ENCODE results near the gene YPEL1. TPM values are rescaled to one million over a fixed set of nuclear protein-coding genes. Genes with fewer than 3 reads are reported as not detected.

The YPEL1 gene
- total RNA-seq, 4 donors from 2014 or later = 2.3 to 13.7 (median 7.6) TPM

GRCh38 chr22:21713428-21714058 is 22.1 kb downstream of the YPEL1 start:
- Histone ChIP-seq H3K4me3 (no peak overlapping the region), H3K27ac (no peak overlapping the region), H3K4me1 (no peaks in the 10 kb centered on the region), H3K9me3 (no peaks in the 10 kb centered on the region), H3K27me3 (no peaks in the 10 kb centered on the region), H3K36me3 (no peaks in the 10 kb centered on the region)
- intact Hi-C loops (cut with DNase I; ENCODE audit: low total_unique reads) = loop anchor here (5.0 kb wide), 1 partner anchor 239 kb away; the partner anchor contains the start of gene PPM1F
- DNase-seq = no peak
- TF ChIP-seq CTCF (IDR thresholded peaks at IDR 0.05) (no peak), POLR2A (IDR thresholded peaks at IDR 0.05) (no peak)

GRCh38 chr22:21712751-21713427 is 22.7 kb downstream of the YPEL1 start:
- H3K36me3 ChIP-seq = no peaks in the 10 kb centered on the region
- no peaks in the 10 kb centered on the region for H3K27me3 ChIP-seq
- no peak overlapping the region for H3K27ac ChIP-seq
- intact Hi-C loops (cut with DNase I; ENCODE audit: low total_unique reads) = loop anchor here (5.0 kb wide), 1 partner anchor 239 kb away; the partner anchor contains the start of gene PPM1F
- TF ChIP-seq CTCF (IDR thresholded peaks at IDR 0.05) = peak; percentile 69 to 79 (median 74)
- TF ChIP-seq POLR2A (IDR thresholded peaks at IDR 0.05) = no peak
- H3K4me1 ChIP-seq = no peaks in the 10 kb centered on the region
- peak; percentile 67 for DNase-seq
- H3K4me3 ChIP-seq = no peak overlapping the region
- no peaks in the 10 kb centered on the region for H3K9me3 ChIP-seq

- TF ChIP-seq POLR2A (IDR thresholded peaks at IDR 0.05) (no peak), CTCF (IDR thresholded peaks at IDR 0.05) (no peak)
- intact Hi-C loops (cut with DNase I; ENCODE audit: low total_unique reads) = loop anchor here (5.0 kb wide), 1 partner anchor 240 kb away; the partner anchor contains the start of gene PPM1F
- Histone ChIP-seq H3K27me3 (no peaks in the 10 kb centered on the region), H3K4me1 (no peaks in the 10 kb centered on the region), H3K4me3 (no peak overlapping the region), H3K36me3 (no peaks in the 10 kb centered on the region), H3K27ac (no peak overlapping the region), H3K9me3 (no peaks in the 10 kb centered on the region)
- no peak for DNase-seq
These were observed 23.7 kb downstream of the YPEL1 start for GRCh38 chr22:21711851-21712250.

GRCh38 chr22:21710156-21710555 is 25.4 kb downstream of the YPEL1 start:
- no peak for DNase-seq
- Histone ChIP-seq H3K4me3 (no peak overlapping the region), H3K36me3 (no peaks in the 10 kb centered on the region), H3K4me1 (no peaks in the 10 kb centered on the region), H3K9me3 (no peaks in the 10 kb centered on the region), H3K27me3 (no peaks in the 10 kb centered on the region), H3K27ac (no peak overlapping the region)
- TF ChIP-seq POLR2A (IDR thresholded peaks at IDR 0.05) (no peak), CTCF (IDR thresholded peaks at IDR 0.05) (no peak)
- intact Hi-C loops (cut with DNase I; ENCODE audit: low total_unique reads) = loop anchor here (5.0 kb wide), 1 partner anchor 242 kb away; the partner anchor contains the start of gene PPM1F

- Histone ChIP-seq H3K27me3 (no peaks in the 10 kb centered on the region), H3K36me3 (no peaks in the 10 kb centered on the region), H3K9me3 (no peaks in the 10 kb centered on the region), H3K4me1 (no peaks in the 10 kb centered on the region), H3K4me3 (no peak overlapping the region), H3K27ac (no peak overlapping the region)
- TF ChIP-seq POLR2A (IDR thresholded peaks at IDR 0.05) (no peak), CTCF (IDR thresholded peaks at IDR 0.05) (no peak)
- intact Hi-C loops (cut with DNase I; ENCODE audit: low total_unique reads) = loop anchor here (5.0 kb wide), 1 partner anchor 243 kb away; the partner anchor contains the start of gene PPM1F
- DNase-seq = no peak
These were observed 25.9 kb downstream of the YPEL1 start for GRCh38 chr22:21709688-21710087.

Measured in uterus (tissue), 4 donors.